ENCODE measurements around the gene HMCN2. TPM values are rescaled to one million over a fixed set of nuclear protein-coding genes. Genes with fewer than 3 reads are reported as not detected.

Gene HMCN2
- total RNA-seq, 1 experiment from 2014 or later = 8.6 TPM

DNA sequence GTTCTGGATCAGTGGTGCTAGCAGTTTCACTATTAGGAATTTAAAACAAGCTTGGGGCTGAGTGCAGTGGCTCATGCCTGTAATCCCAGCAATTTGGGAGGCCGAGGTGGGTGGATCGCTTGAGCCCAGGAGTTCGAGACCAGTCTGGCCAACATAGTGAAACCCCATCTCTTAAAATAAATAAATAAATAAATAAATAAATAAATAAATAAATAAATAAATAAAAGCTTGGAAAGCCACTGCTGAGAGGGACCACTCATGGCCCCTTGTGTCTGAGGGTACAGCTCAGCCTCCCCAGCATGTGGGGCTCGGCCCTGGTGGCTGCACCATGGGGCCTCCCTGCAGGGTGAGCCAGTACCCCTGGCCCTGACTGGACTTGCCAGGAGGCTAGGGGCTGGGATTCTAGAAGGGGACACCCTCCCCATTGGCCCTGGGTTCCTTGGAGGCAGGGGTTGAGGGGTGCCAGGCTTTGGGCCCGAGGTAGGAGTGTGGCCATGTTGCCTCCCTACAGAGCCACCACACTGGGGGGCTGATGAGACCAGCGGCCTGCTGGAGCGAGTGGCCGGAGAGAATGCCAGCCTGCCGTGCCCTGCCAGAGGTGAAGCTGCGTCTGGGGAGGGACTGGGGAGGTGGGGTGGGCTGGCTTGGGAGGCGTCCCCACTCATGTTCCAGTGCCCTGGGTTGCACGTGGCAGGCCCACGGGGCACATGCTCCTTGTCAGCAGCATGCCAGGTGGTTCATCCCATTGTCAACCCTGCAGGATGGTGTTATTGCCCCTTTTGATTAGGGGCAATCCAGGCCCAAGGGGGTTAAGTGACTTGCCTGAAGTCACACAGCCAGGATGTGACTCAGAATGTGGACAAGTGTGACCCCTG is 76.5 kb downstream of the HMCN2 start:
- no peaks in the 10 kb centered on the region for H3K9me3 ChIP-seq (ENCODE audit: control insufficient read depth, low read depth, low read length)
- TF ChIP-seq CTCF (conservative IDR thresholded peaks at IDR 0.05) = no peak
- no peak overlapping the region for H3K18ac ChIP-seq (ENCODE audit: insufficient read length, low read depth, low read length)
- no peak overlapping the region for H2BK120ac ChIP-seq (ENCODE audit: low read depth, low read length, poor library complexity, severe bottlenecking)
- no peak overlapping the region for H3K27ac ChIP-seq (ENCODE audit: insufficient read length, low read depth, low read length)
- H3K4me2 ChIP-seq (ENCODE audit: insufficient read depth, insufficient read length, low read length) = no peak overlapping the region
- H2BK20ac ChIP-seq (ENCODE audit: low read depth, low read length, poor library complexity, severe bottlenecking) = no peak overlapping the region
- Mint-ChIP-seq H3K9me3 (no peaks in the 10 kb centered on the region), H3K36me3 (ENCODE audit: insufficient read depth in 1 of 3, low read depth in 3 of 3) (no peaks in the 10 kb centered on the region), H3K4me1 (peaks cover 2 to 3% of the 10 kb centered on the region in 2 experiments; a peak in 3 of 4 replicates), H3K4me3 (no peak overlapping the region), H3K27ac (no peak overlapping the region), H3K27me3 (ENCODE audit: low read depth) (no peaks in the 10 kb centered on the region)
- no peaks in the 10 kb centered on the region for H3K79me2 ChIP-seq (ENCODE audit: insufficient read depth, low read length)
- H3K79me1 ChIP-seq (ENCODE audit: insufficient read depth, low read depth, low read length, poor library complexity, severe bottlenecking) = no peaks in the 10 kb centered on the region
- H4K8ac ChIP-seq (replicated peaks; ENCODE audit: insufficient read length, low read depth, low read length) = no peak overlapping the region
- H3K23me2 ChIP-seq (ENCODE audit: insufficient read length, low read depth, low read length, poor library complexity, severe bottlenecking) = no peaks in the 10 kb centered on the region
- H2AK5ac ChIP-seq (ENCODE audit: insufficient read length, low read length) = no peak overlapping the region
- no peak overlapping the region for H3K9ac ChIP-seq (ENCODE audit: extremely low read depth, insufficient read length, low read length)
- H3T11ph ChIP-seq (ENCODE audit: low read length) = no peak overlapping the region
- H3K27me3 ChIP-seq (ENCODE audit: insufficient read depth, low read length) = no peaks in the 10 kb centered on the region
- H3K4ac ChIP-seq (ENCODE audit: low read depth, low read length) = no peak overlapping the region
- H3K56ac ChIP-seq (ENCODE audit: insufficient read length, low read depth, low read length) = no peak overlapping the region
- H4K91ac ChIP-seq (ENCODE audit: insufficient read length, low read depth, low read length) = no peak overlapping the region
- no peak overlapping the region for H2AFZ ChIP-seq (ENCODE audit: low read length)
- DNase-seq = no peak
- no peak overlapping the region for H2BK5ac ChIP-seq (ENCODE audit: insufficient read length, low read length)
- no peak overlapping the region for H2BK15ac ChIP-seq (ENCODE audit: low read depth, low read length)
- H3K23ac ChIP-seq (ENCODE audit: insufficient read length, low read depth, low read length) = no peak overlapping the region
- no peak overlapping the region for H2BK12ac ChIP-seq (ENCODE audit: insufficient read length, low read depth, low read length)
- H3K4me1 ChIP-seq (ENCODE audit: insufficient read depth, low read length) = no peaks in the 10 kb centered on the region
- H3K14ac ChIP-seq (ENCODE audit: insufficient read depth, low read length) = no peak overlapping the region
- H4K20me1 ChIP-seq (ENCODE audit: control insufficient read depth, insufficient read depth, insufficient read length) = no peaks in the 10 kb centered on the region
- no peak overlapping the region for H4K5ac ChIP-seq (ENCODE audit: insufficient read length, low read depth, low read length)
- no CpG with 5 or more reads among the region's 13 CpGs for WGBS (ENCODE audit: extremely low coverage, insufficient read length, low lambda C conversion rate)

Measured in H9 (cell line).